Brain microvascular endothelial cell (primary cell): ENCODE data around the gene JARID2.

Source experiments
- DNase-seq: peaks from one replicate; pipeline ENCODE4 v3.0.0-alpha.2; 2020
- H3K27ac ChIP-seq: fragments of 250-450 bp; sonication (Bioruptor Pico); 2 replicates; pipeline ENCODE4 v1.5.1; 2020; ENCODE audit warnings: mild to moderate bottlenecking, moderate library complexity
- H3K27me3 ChIP-seq: fragments of 250-450 bp; sonication (Bioruptor Pico); replicated peaks from 2 replicates; pipeline ENCODE4 v1.5.1; 2020; ENCODE audit warnings: mild to moderate bottlenecking
- H3K36me3 ChIP-seq: fragments of 250-450 bp; sonication (Bioruptor Pico); replicated peaks from 2 replicates; pipeline ENCODE4 v1.5.1; 2020; ENCODE audit warnings: mild to moderate bottlenecking
- H3K4me3 ChIP-seq: 2 replicates; pipeline ENCODE4 v1.5.1; 2011; ENCODE audit warnings: low read depth, mild to moderate bottlenecking, control low read depth, low read length, moderate library complexity
- CTCF ChIP-seq: IDR thresholded peaks from 2 replicates; pipeline ENCODE4 v1.5.1; 2011; ENCODE audit warnings: low read depth, mild to moderate bottlenecking, moderate library complexity, low read length, control low read depth, inconsistent platforms; ENCODE audit errors: missing control alignments
- in situ Hi-C: cut with HindIII; loops from 2 replicates; pipeline ENCODE4 v1.10.0; 2017; ENCODE audit warnings: low sequenced_read_pairs, low pct_ligation_motif_present

Gene JARID2

GRCh38 chr6:15259766-15260098, 13.9 kb downstream of the JARID2 start:
- no peaks in the 10 kb centered on the region for H3K36me3 ChIP-seq
- no peaks in the 10 kb centered on the region for H3K27me3 ChIP-seq
- no peak for TF ChIP-seq CTCF
- H3K27ac ChIP-seq, result peak overlapping the region; percentile 33
- no peak overlapping the region for H3K4me3 ChIP-seq
- DNase-seq, result no peak
- in situ Hi-C loops, result no loop called here

- no peak for TF ChIP-seq CTCF
- no peak for DNase-seq
- Histone ChIP-seq H3K27me3 (no peaks in the 10 kb centered on the region), H3K36me3 (no peaks in the 10 kb centered on the region), H3K27ac (peak overlapping the region; percentile 33), H3K4me3 (no peak overlapping the region)
- in situ Hi-C loops, result no loop called here
Observed at GRCh38 chr6:15260099-15260821, 14.4 kb downstream of the JARID2 start.

GRCh38 chr6:15263780-15264374, 18.0 kb downstream of the JARID2 start:
- H3K36me3 ChIP-seq, result no peaks in the 10 kb centered on the region
- H3K27ac ChIP-seq, result no peak overlapping the region
- in situ Hi-C loops, result no loop called here
- no peak overlapping the region for H3K4me3 ChIP-seq
- H3K27me3 ChIP-seq, result no peaks in the 10 kb centered on the region
- DNase-seq, result no peak
- TF ChIP-seq CTCF, result no peak

- Histone ChIP-seq H3K27ac (no peak overlapping the region), H3K36me3 (no peaks in the 10 kb centered on the region), H3K4me3 (no peak overlapping the region), H3K27me3 (no peaks in the 10 kb centered on the region)
- in situ Hi-C loops, result no loop called here
- TF ChIP-seq CTCF, result no peak
- DNase-seq, result no peak
Observed at GRCh38 chr6:15264412-15264811, 18.5 kb downstream of the JARID2 start.

- Histone ChIP-seq H3K36me3 (no peaks in the 10 kb centered on the region), H3K27ac (no peak overlapping the region), H3K4me3 (no peak overlapping the region), H3K27me3 (no peaks in the 10 kb centered on the region)
- DNase-seq, result no peak
- in situ Hi-C loops, result no loop called here
- no peak for TF ChIP-seq CTCF
Observed at GRCh38 chr6:15264902-15265761, 19.3 kb downstream of the JARID2 start.
